Loucy (cell line): ENCODE data around the gene NIPBL.

ENCODE experiments used
- H2AFZ ChIP-seq: fragments of 200-600 bp; sonication (generic); 2 replicates; pipeline ENCODE4 v1.6.0; 2016; ENCODE audit warnings: antibody characterized with exemption, mild to moderate bottlenecking, low read length, moderate library complexity
- H3F3A ChIP-seq: fragments of 200-600 bp; 2 replicates; pipeline ENCODE4 v1.6.0; 2016; ENCODE audit warnings: antibody characterized with exemption, low read depth, mild to moderate bottlenecking
- H3K27me3 ChIP-seq: fragments of 200-600 bp; sonication (generic); 2 replicates; pipeline ENCODE4 v1.6.1; 2014; ENCODE audit warnings: low read length, mild to moderate bottlenecking; ENCODE audit not compliant: insufficient read depth, poor library complexity, severe bottlenecking
- H3K36me3 ChIP-seq: fragments of 200-600 bp; sonication (generic); 2 replicates; pipeline ENCODE4 v1.6.1; 2016; ENCODE audit warnings: low read length; ENCODE audit not compliant: insufficient read depth
- H3K4me1 ChIP-seq: fragments of 200-600 bp; sonication (generic); 2 replicates; pipeline ENCODE4 v1.5.1; 2014; ENCODE audit warnings: low read length, mild to moderate bottlenecking; ENCODE audit not compliant: insufficient read depth, poor library complexity, severe bottlenecking
- H3K4me2 ChIP-seq: fragments of 200-600 bp; sonication (generic); 2 replicates; pipeline ENCODE4 v1.6.0; 2014; ENCODE audit warnings: antibody characterized with exemption, low read length, low read depth, mild to moderate bottlenecking; ENCODE audit not compliant: poor library complexity, severe bottlenecking
- H3K4me3 ChIP-seq: fragments of 200-600 bp; sonication (generic); 2 replicates; pipeline ENCODE4 v1.5.1; 2014; ENCODE audit warnings: low read length, mild to moderate bottlenecking, mixed read lengths; ENCODE audit not compliant: poor library complexity, severe bottlenecking
- H3K79me2 ChIP-seq: fragments of 200-600 bp; sonication (generic); 2 replicates; pipeline ENCODE4 v1.6.1; 2014; ENCODE audit warnings: low read length; ENCODE audit not compliant: insufficient read depth
- H3K9ac ChIP-seq: fragments of 200-600 bp; sonication (generic); 2 replicates; pipeline ENCODE4 v1.6.0; 2014; ENCODE audit warnings: mild to moderate bottlenecking, low read depth, low read length, moderate library complexity; ENCODE audit not compliant: poor library complexity, severe bottlenecking
- H3K9me2 ChIP-seq: fragments of 200-600 bp; sonication (generic); replicated peaks from 2 replicates; pipeline ENCODE4 v1.6.1; 2016; ENCODE audit warnings: low read depth, low read length, mixed read lengths
- H3K9me3 ChIP-seq: fragments of 200-600 bp; sonication (generic); 2 replicates; pipeline ENCODE4 v1.6.1; 2014; ENCODE audit warnings: mild to moderate bottlenecking, antibody characterized with exemption, low read length, low read depth; ENCODE audit not compliant: insufficient read depth
- H4K20me1 ChIP-seq: fragments of 200-600 bp; sonication (generic); 2 replicates; pipeline ENCODE4 v1.6.0; 2014; ENCODE audit warnings: antibody characterized with exemption, low read length, mild to moderate bottlenecking; ENCODE audit not compliant: insufficient read depth, poor library complexity, severe bottlenecking
- EZH2phosphoT487 ChIP-seq: fragments of 200-600 bp; IDR thresholded peaks from 2 replicates; pipeline ENCODE4 v1.6.1; 2018; ENCODE audit warnings: antibody characterized with exemption, mild to moderate bottlenecking, moderate library complexity, borderline replicate concordance
- TF ChIP-seq, protein P1 (sequence below): fragments of 200-600 bp; sonication (generic); conservative IDR thresholded peaks from 2 replicates; pipeline ENCODE4 v1.5.1; 2014; ENCODE audit warnings: mild to moderate bottlenecking, antibody characterized with exemption, low read length

Gene NIPBL

DNA sequence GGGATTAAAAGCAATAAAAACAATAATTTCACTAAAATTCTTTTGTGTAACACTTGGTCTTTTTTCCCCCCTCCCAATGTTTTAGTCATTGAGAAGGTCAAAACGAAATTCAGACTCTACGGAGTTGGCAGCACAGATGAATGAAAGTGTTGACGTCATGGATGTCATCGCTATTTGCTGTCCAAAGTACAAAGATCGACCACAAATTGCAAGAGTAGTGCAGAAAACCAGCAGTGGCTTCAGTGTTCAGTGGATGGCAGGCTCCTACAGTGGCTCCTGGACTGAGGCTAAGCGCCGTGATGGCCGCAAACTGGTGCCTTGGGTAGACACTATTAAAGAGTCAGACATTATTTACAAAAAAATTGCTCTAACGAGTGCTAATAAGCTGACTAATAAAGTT lies 187.9 kb downstream of the NIPBL start:
- H3K9me3 ChIP-seq: no peaks in the 10 kb centered on the region
- H3K36me3 ChIP-seq: peaks cover 47% of the 10 kb centered on the region; the same call in 1 of the 2 replicates
- H3K9ac ChIP-seq: no peak overlapping the region
- H3K9me2 ChIP-seq: no peaks in the 10 kb centered on the region
- no peak overlapping the region for H2AFZ ChIP-seq
- H3F3A ChIP-seq: peaks cover 6% of the 10 kb centered on the region; the same call in 1 of the 2 replicates
- no peak overlapping the region for H3K4me3 ChIP-seq
- no peaks in the 10 kb centered on the region for H3K27me3 ChIP-seq
- H3K79me2 ChIP-seq: no peaks in the 10 kb centered on the region
- no peak for TF ChIP-seq EZH2phosphoT487
- TF ChIP-seq, protein P1, sequence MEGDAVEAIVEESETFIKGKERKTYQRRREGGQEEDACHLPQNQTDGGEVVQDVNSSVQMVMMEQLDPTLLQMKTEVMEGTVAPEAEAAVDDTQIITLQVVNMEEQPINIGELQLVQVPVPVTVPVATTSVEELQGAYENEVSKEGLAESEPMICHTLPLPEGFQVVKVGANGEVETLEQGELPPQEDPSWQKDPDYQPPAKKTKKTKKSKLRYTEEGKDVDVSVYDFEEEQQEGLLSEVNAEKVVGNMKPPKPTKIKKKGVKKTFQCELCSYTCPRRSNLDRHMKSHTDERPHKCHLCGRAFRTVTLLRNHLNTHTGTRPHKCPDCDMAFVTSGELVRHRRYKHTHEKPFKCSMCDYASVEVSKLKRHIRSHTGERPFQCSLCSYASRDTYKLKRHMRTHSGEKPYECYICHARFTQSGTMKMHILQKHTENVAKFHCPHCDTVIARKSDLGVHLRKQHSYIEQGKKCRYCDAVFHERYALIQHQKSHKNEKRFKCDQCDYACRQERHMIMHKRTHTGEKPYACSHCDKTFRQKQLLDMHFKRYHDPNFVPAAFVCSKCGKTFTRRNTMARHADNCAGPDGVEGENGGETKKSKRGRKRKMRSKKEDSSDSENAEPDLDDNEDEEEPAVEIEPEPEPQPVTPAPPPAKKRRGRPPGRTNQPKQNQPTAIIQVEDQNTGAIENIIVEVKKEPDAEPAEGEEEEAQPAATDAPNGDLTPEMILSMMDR: no peak
- H4K20me1 ChIP-seq: no peaks in the 10 kb centered on the region
- no peaks in the 10 kb centered on the region for H3K4me1 ChIP-seq
- H3K4me2 ChIP-seq: no peak overlapping the region

DNA sequence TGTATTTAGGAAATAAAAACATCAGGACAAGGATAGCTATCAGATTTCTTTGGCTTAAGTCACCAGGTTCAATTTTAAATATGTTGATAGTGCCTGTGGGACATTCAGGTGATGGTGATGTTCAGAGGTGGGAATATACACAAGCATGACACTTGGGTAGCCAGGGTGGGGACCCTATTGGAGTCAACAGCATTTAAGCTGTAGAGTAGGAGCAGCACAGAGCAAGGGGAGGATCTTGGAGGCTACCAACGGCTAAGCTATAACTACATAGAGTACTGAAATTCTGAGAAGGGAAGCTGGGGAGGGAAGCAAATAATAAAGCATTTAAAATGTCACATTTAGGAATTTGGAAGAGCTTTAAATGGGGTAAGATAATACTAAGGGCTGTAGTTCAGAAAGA lies 194.9 kb downstream of the NIPBL start:
- Histone ChIP-seq H3K36me3 (no peaks in the 10 kb centered on the region), H3F3A (no peaks in the 10 kb centered on the region), H3K27me3 (no peaks in the 10 kb centered on the region), H3K9me3 (no peaks in the 10 kb centered on the region), H3K4me1 (no peaks in the 10 kb centered on the region), H3K79me2 (no peaks in the 10 kb centered on the region), H2AFZ (no peak overlapping the region), H4K20me1 (no peaks in the 10 kb centered on the region), H3K9ac (no peak overlapping the region), H3K4me2 (no peak overlapping the region), H3K9me2 (no peaks in the 10 kb centered on the region), H3K4me3 (no peak overlapping the region)
- TF ChIP-seq, protein P1: no peak
- no peak for TF ChIP-seq EZH2phosphoT487

DNA sequence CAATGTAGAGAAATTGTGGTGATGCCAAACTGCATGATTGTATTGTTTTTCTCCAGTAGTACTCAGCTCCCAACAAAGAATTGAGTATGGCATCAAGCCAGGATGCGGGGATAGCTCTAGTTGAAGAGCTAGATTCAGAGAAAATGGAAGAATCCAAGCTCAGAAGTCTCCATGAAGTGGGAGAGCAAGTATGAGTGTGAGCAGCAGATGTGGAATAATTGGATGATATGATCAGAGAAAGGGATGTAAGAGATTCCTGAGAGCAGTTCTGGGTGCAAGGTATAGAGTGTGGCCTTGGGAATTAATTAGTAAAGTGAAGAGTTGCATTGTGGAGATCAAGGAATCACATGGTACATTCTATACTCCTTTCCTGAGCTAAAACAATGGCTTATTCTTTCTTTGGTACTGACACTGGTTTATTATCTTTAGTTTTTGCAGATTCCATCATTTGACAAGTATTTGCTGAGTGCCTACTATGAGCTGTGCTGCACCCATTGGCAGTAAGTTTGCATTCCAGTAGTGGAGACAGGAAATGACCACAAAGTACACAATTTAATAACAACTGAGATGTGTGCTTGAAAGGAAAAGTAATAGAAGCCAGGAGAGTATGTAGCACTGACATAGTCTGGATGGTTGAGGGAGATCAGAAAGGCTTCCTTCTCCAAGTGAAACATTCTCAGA lies 195.5 kb downstream of the NIPBL start:
- no peak overlapping the region for H3K9ac ChIP-seq
- H3F3A ChIP-seq: no peaks in the 10 kb centered on the region
- H3K9me3 ChIP-seq: no peaks in the 10 kb centered on the region
- H2AFZ ChIP-seq: no peak overlapping the region
- H3K4me1 ChIP-seq: no peaks in the 10 kb centered on the region
- no peaks in the 10 kb centered on the region for H3K36me3 ChIP-seq
- no peak for TF ChIP-seq EZH2phosphoT487
- TF ChIP-seq, protein P1: no peak
- H4K20me1 ChIP-seq: no peaks in the 10 kb centered on the region
- no peak overlapping the region for H3K4me2 ChIP-seq
- no peaks in the 10 kb centered on the region for H3K27me3 ChIP-seq
- no peaks in the 10 kb centered on the region for H3K79me2 ChIP-seq
- no peak overlapping the region for H3K4me3 ChIP-seq
- no peaks in the 10 kb centered on the region for H3K9me2 ChIP-seq
